Panc1 (cell line): ENCODE data around the gene AOAH.

Experiments used
- POLR2AphosphoS5 ChIP-seq: IDR thresholded peaks from 2 replicates; pipeline ENCODE4 v1.6.1; 2012; ENCODE audit warnings: mild to moderate bottlenecking, low read depth, low read length, moderate library complexity
- TF ChIP-seq, protein P1 (sequence below): fragments of 450-650 bp; IDR thresholded peaks from 2 replicates; pipeline ENCODE4 v1.5.1; 2017; ENCODE audit warnings: mild to moderate bottlenecking

DNA sequence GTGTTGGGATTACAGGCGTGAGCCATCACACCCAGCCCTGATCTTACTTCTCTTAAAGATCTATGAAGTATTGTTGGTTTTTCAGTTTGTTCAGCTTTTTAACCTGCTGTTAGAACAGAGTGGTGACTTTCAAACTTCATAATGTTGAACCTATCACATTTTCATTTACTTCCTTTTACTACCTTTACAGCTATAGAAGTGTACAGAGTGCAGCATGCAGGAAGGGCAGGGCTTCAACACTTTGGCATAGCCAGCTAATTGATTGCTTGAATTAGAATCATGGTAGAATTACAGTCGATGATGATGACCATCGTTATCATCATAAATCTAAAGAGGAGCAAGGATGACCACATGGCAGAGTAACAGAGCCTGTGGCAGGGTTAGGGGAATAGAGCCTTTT lies 55.5 kb downstream of the AOAH start:
- TF ChIP-seq, protein P1, sequence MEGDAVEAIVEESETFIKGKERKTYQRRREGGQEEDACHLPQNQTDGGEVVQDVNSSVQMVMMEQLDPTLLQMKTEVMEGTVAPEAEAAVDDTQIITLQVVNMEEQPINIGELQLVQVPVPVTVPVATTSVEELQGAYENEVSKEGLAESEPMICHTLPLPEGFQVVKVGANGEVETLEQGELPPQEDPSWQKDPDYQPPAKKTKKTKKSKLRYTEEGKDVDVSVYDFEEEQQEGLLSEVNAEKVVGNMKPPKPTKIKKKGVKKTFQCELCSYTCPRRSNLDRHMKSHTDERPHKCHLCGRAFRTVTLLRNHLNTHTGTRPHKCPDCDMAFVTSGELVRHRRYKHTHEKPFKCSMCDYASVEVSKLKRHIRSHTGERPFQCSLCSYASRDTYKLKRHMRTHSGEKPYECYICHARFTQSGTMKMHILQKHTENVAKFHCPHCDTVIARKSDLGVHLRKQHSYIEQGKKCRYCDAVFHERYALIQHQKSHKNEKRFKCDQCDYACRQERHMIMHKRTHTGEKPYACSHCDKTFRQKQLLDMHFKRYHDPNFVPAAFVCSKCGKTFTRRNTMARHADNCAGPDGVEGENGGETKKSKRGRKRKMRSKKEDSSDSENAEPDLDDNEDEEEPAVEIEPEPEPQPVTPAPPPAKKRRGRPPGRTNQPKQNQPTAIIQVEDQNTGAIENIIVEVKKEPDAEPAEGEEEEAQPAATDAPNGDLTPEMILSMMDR: no peak
- no peak for TF ChIP-seq POLR2AphosphoS5
